KOPT-K1 (cell line): ENCODE data around the gene KRT3.
"Not testable (repeated sequence)": the region's sequence is repeated elsewhere in the genome, so short reads cannot be mapped to it uniquely, and the experiment has no call there.

ENCODE experiments used
- H3K27ac ChIP-seq: fragments of 200-600 bp; sonication (generic); 2 replicates; pipeline ENCODE4 v1.5.1; 2016; ENCODE audit warnings: antibody characterized with exemption, mild to moderate bottlenecking, low read depth, low read length; ENCODE audit not compliant: poor library complexity, severe bottlenecking
- H3K36me3 ChIP-seq: fragments of 200-600 bp; sonication (generic); 2 replicates; pipeline ENCODE4 v1.5.1; 2017; ENCODE audit warnings: antibody characterized with exemption, mild to moderate bottlenecking, low read length, moderate library complexity; ENCODE audit not compliant: insufficient read depth
- H3K9me3 ChIP-seq: fragments of 200-600 bp; sonication (generic); 2 replicates; pipeline ENCODE4 v1.5.1; 2017; ENCODE audit warnings: antibody characterized with exemption, low read length, mild to moderate bottlenecking; ENCODE audit not compliant: insufficient read depth, poor library complexity, severe bottlenecking

Gene KRT3

DNA sequence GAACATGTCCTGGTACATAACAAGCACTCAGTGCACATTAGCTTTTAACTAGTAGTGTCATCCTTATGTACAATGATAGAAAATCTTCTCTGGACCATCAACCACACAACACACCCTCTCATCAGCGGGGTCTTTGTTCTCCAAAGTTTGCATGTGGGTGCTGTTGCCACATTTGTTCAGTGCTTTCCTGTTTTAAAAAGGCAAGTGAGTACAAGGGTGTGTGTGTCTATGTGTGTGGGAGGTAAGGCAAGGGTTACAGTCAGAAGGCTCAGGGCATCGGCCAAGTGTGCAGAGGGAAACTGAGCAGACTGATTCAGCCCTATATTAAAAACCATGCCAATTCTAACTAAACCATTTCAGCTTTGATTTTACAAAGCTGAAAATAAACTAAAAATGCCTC lies 36.7 kb downstream of the KRT3 start:
- Histone ChIP-seq H3K36me3 (no peaks in the 10 kb centered on the region), H3K9me3 (peaks cover 22% of the 10 kb centered on the region), H3K27ac (no peak overlapping the region)

- no peak overlapping the region for H3K27ac ChIP-seq
Measured at GRCh38 chr12:52757449-52758176, 38.3 kb downstream of the KRT3 start.

DNA sequence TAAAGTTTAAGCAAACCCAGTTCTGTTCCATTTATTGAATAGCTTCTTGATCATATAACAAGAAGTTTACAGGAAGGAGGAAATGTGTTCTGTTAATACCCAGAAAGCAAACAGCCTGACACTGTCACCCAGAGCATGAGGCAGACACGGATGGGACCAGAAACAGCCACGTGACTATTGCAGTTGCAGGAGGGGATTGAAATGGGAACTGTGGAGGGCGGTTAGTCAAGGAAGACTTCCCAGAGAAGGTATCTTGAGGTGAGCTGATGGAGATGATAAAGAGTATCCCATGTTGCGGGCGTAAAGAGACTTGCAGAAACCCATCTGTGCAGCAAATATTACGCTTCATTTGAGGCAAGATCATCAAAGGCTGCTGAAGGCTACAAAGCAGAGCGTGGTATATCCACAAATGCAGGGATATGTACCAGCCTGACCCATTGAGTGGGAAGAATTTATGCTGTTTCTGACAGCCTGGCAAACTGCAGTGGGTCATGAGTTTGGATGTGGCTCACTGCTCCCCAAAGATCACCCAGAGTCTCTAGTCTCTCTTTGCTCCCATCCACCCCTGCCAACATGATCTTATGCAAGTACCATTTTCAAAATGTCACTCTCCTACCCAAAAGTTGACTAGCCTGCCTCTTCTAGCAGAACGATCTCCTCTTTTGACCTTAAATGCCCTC lies 39.5 kb downstream of the KRT3 start:
- Histone ChIP-seq H3K27ac (no peak overlapping the region), H3K9me3 (peaks cover 15% of the 10 kb centered on the region), H3K36me3 (no peaks in the 10 kb centered on the region)

More at GRCh38 chr12:52757449-52758176, 38.3 kb downstream of the KRT3 start:
- Histone ChIP-seq H3K9me3 (peaks cover 22% of the 10 kb centered on the region), H3K36me3 (no peaks in the 10 kb centered on the region)

DNA sequence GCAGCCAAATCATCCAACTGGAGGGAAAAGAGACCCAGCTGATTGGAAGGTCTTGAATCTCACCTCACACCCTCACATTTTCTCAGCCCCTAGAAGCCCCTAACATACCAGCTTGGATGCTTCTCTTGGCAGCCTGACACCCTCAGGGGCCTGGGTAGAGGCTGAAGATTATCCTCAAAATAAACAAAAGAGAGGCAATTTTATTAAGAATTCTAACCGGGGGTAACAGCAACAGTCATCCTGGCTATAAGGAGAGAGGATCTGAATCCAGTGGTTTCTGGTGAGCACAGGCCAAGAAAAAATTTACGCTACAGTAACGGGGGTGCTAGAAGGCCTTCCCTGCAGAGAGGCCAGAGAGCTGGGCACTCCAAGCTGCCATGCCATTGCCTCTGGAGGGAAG lies 40.4 kb downstream of the KRT3 start:
- Histone ChIP-seq H3K9me3 (peaks cover 7% of the 10 kb centered on the region), H3K36me3 (no peaks in the 10 kb centered on the region), H3K27ac (no peak overlapping the region)

GRCh38 chr12:52754135-52754534 lies 41.8 kb downstream of the KRT3 start:
- Histone ChIP-seq H3K27ac (no peak overlapping the region), H3K36me3 (no peaks in the 10 kb centered on the region), H3K9me3 (no peaks in the 10 kb centered on the region)

DNA sequence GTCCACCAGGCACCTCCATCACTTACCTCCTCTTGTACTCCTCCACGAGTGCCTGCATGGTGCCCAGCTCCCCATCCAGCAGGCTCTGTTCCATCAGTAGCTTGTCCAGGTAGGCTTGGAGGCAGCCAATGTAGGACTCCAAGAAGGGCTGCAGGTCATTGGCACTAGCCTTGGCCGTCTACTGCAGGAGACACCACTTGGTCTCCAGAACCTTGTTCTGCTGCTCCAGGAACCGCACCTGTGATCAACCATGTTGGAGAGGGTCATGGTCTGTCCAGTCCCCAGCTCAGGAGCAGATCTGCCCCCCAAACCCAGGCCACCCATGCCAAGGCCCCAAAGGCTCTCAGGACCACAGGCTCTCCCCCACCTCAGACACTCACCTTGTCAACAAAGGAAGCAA lies 42.6 kb downstream of the KRT3 start:
- no peak overlapping the region for H3K27ac ChIP-seq
- no peaks in the 10 kb centered on the region for H3K36me3 ChIP-seq
- no peaks in the 10 kb centered on the region for H3K9me3 ChIP-seq

DNA sequence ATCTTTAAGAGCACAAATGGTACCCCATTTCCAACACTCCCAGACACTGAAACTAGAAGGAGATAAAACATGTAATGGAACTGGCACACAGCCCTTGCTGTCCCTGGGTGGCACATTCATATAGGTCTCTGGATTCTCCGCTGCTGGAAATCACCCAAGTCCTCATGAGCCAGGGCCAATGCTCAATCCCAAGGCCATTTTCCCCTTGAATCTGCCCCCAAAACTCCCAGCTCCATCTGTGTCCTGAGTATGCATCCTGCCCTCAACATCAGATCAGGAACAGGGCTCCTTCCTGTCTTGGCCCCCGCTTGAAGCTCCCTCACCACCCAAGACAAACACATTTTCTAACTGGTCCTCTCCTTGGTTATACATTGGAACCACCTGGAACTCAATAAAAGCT lies 43.4 kb downstream of the KRT3 start:
- Histone ChIP-seq H3K9me3 (no peaks in the 10 kb centered on the region), H3K27ac (no peak overlapping the region), H3K36me3 (no peaks in the 10 kb centered on the region)

DNA sequence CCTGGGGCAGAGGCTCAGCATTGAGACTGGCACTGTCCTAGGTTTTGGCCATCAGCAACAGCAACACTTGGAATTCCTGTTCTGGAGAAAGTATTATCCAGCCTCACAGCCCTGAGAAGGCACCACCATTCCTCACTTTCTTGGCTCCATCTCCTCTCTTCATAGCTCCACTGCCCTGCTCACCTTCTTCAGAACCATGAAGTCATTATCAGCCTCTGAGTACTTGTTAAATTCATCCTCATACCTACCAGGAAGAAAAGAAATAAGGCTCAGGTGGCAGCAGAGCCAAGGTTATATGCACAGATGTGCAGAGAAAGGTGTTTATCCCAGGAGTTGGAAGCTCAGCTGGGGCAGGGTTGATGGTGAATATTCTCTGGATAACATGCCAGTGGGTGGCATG lies 44.1 kb downstream of the KRT3 start:
- no peak overlapping the region for H3K27ac ChIP-seq
- H3K36me3 ChIP-seq: no peaks in the 10 kb centered on the region
- no peaks in the 10 kb centered on the region for H3K9me3 ChIP-seq

DNA sequence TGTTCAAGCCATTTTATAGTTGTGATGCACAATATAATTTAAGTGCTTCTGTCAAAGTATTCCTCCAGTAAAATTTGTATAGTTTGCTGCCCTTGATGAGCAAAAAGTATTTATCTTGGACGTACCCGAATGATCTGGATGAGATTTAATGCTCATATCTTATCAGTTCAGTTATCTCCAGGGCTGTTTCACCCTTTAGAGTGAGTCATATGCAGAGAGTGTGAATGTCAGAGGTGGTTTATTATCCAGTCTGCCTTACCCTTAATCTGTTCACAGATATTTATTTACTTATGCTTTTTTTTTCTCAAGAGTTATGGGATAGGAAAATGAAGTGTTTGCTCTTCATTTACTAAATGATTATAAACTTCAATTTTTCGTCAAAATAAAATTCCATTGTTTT lies 45.4 kb downstream of the KRT3 start:
- H3K9me3 ChIP-seq, H3K27ac ChIP-seq, H3K36me3 ChIP-seq: not testable (repeated sequence)

DNA sequence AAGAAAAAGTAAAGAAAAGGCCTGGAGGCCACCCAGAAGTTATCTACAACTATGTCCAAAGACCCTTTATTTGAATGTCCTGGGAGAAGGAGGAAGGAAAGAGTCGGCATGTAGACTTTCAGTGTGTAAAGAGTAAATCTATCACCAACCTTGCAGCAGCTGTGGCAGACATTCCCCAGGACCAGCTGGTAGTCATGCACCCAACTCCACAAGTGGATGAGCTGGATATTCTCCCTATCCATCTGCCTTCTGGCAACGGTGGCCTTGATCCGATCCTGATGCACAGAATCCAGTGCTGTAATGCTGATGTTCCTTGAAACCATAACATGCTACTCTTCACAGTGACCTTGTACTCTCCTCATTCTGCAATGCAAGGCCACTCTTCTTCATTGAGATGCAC lies 46.1 kb downstream of the KRT3 start:
- no peak overlapping the region for H3K27ac ChIP-seq
- no peaks in the 10 kb centered on the region for H3K9me3 ChIP-seq
- H3K36me3 ChIP-seq: no peaks in the 10 kb centered on the region

- Histone ChIP-seq H3K27ac (no peak overlapping the region), H3K36me3 (no peaks in the 10 kb centered on the region), H3K9me3 (no peaks in the 10 kb centered on the region)
Measured at GRCh38 chr12:52748578-52748977, 47.3 kb downstream of the KRT3 start.

DNA sequence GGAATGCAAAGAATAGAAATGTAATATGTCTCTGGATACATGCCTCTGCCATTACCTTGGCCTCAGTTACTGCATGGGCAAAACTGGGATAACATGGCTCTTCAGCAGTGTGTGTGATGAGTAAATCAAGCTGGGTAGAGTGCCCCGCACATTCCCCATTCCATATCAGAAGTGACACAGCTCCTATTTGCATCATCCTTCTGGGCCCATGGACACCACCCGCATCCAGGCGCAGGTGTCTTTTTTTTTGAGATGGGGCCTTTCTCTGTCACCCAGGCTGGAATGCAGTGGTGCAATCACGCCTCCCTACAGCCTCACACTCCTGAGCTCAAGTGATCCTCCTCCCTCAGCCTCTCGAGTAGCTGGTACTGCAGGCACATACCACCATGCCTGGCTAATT lies 50.4 kb downstream of the KRT3 start:
- Histone ChIP-seq H3K36me3 (no peaks in the 10 kb centered on the region), H3K27ac (no peak overlapping the region), H3K9me3 (no peaks in the 10 kb centered on the region)

- Histone ChIP-seq H3K9me3 (no peaks in the 10 kb centered on the region), H3K27ac (no peak overlapping the region), H3K36me3 (no peaks in the 10 kb centered on the region)
Measured at GRCh38 chr12:52744493-52745156, 51.3 kb downstream of the KRT3 start.

DNA sequence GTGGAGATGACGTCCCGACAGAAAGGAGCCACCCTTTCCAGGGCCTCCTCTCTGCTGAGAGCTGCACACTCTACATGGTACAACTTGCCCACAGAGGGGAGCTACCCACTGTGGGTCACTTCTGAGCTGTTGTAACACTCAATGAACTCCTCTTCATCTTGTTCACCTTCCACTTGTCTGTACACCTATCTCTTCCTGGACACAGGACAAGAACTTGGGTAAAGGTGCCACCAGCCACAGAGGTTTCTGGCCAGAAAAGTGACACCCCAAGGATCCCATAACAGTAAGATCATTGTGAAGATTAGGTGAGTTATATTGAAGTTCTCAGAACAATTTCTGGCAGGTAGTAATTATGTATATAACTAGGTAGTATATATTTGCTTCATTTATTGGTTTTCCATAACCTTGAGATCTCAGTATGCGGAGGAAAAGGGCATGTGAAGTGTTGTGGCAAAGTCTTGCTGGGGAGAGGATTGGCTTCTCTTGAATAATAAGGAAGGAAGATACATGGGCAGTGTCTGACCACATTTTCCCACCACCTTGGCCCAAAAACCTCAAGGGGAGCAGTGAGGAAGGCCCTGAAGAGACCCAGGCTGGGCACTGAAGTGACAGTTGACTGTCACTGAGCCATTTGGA lies 53.0 kb downstream of the KRT3 start:
- Histone ChIP-seq H3K9me3 (no peaks in the 10 kb centered on the region), H3K27ac (no peak overlapping the region), H3K36me3 (no peaks in the 10 kb centered on the region)

- Histone ChIP-seq H3K9me3 (no peaks in the 10 kb centered on the region), H3K27ac (no peak overlapping the region), H3K36me3 (no peaks in the 10 kb centered on the region)
Measured at GRCh38 chr12:52742196-52742580, 53.7 kb downstream of the KRT3 start.
